ENCODE data around the gene TPP2. TPM values are rescaled to one million over a fixed set of nuclear protein-coding genes. Genes with fewer than 3 reads are reported as not detected.

Gene TPP2
- total RNA-seq, 4 donors from 2014 or later = 24.5 to 32.2 (median 26.8) TPM

- WGBS, 2 donors = 51 to 55% methylated on average over 8 of the region's 8 CpGs
- no peak overlapping the region for H3K4me3 ChIP-seq (ENCODE audit: low read depth, poor library complexity, severe bottlenecking)
- DNase-seq (ENCODE audit: low spot score in 2 of 2) = no peak
- TF ChIP-seq CTCF (IDR thresholded peaks at IDR 0.05) (no peak), POLR2A (IDR thresholded peaks at IDR 0.05) (no peak)
- intact Hi-C loops (cut with DNase I; ENCODE audit: low total_unique reads) = no loop called here
These were observed 106.4 kb downstream of the TPP2 start for GRCh38 chr13:102702965-102703725.

DNA sequence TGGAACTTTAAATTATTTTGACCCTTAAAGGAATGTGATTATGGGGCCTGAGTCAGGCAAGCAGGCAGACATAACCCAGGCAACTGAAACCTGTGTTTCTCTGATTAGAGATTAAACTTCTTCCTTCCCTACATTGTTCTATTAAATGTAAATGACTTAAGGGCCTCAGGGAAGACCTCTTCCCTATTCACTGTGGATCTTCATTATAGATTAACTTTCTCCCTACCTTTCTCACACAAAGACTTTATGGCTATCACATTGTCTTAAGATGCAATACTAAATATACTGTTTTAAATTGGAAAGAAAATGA, 106.9 kb downstream of the TPP2 start:
- intact Hi-C loops (cut with DNase I; ENCODE audit: low total_unique reads) = no loop called here
- no peak for TF ChIP-seq POLR2A (IDR thresholded peaks at IDR 0.05)
- no peak for TF ChIP-seq CTCF (IDR thresholded peaks at IDR 0.05)
- DNase-seq (ENCODE audit: low spot score in 2 of 2) = no peak
- H3K4me3 ChIP-seq (ENCODE audit: low read depth, poor library complexity, severe bottlenecking) = no peak overlapping the region

- WGBS, 2 donors = 76 to 79% methylated on average over 6 of the region's 6 CpGs
- H3K4me3 ChIP-seq (ENCODE audit: low read depth, poor library complexity, severe bottlenecking) = no peak overlapping the region
- TF ChIP-seq CTCF (IDR thresholded peaks at IDR 0.05) = no peak
- no peak for TF ChIP-seq POLR2A (IDR thresholded peaks at IDR 0.05)
- intact Hi-C loops (cut with DNase I; ENCODE audit: low total_unique reads) = no loop called here
- DNase-seq (ENCODE audit: low spot score in 2 of 2) = no peak
These were observed 107.7 kb downstream of the TPP2 start for GRCh38 chr13:102704238-102705058.

GRCh38 chr13:102707467-102707866, 110.7 kb downstream of the TPP2 start:
- intact Hi-C loops (cut with DNase I; ENCODE audit: low total_unique reads) = no loop called here
- 9 to 16% methylated on average over 4 of the region's 4 CpGs for WGBS, 2 donors
- DNase-seq (ENCODE audit: low spot score in 2 of 2) = no peak
- no peak for TF ChIP-seq CTCF (IDR thresholded peaks at IDR 0.05)
- no peak for TF ChIP-seq POLR2A (IDR thresholded peaks at IDR 0.05)
- no peak overlapping the region for H3K4me3 ChIP-seq (ENCODE audit: low read depth, poor library complexity, severe bottlenecking)

DNA sequence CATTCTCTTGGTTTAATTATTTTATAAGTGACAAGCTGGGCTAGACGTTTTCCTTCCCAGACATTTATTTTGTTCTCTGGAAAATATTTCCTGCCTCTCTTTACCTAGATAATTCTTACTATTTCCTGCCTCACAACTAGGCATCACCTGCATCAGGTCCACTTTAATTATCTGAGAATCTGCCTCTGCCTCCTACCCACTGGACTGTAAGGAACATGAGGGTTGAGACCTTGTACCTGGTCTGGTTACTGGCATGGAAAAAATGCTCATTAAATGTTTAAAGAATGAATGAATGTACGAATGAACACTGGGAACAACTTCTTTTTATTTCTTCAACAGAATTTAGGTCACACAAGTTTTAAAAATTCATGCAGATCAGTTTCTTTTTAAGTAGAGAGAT, 111.4 kb downstream of the TPP2 start:
- H3K4me3 ChIP-seq (ENCODE audit: low read depth, poor library complexity, severe bottlenecking) = no peak overlapping the region
- no peak for DNase-seq (ENCODE audit: low spot score in 2 of 2)
- 38 to 45% methylated on average over 2 of the region's 2 CpGs for WGBS, 2 donors
- no peak for TF ChIP-seq CTCF (IDR thresholded peaks at IDR 0.05)
- TF ChIP-seq POLR2A (IDR thresholded peaks at IDR 0.05) = no peak
- intact Hi-C loops (cut with DNase I; ENCODE audit: low total_unique reads) = no loop called here
